Psoas muscle (tissue), 8 donors: ENCODE results near the gene PLXNA4. TPM values are rescaled to one million over a fixed set of nuclear protein-coding genes. Genes with fewer than 3 reads are reported as not detected.

Experiments used
- ATAC-seq, 4 donors: fragments of 200-7000 bp; cut with Tn5 transposase; one replicate each; pipeline ENCODE4 v1.9.1; 2020; ENCODE audit warnings: moderate library complexity in 3 of 4, mild to moderate bottlenecking in 2 of 4
- DNase-seq, 2 donors: peaks; one replicate each; pipeline ENCODE4 v3.0.0-alpha.2; 2020
- H3K27ac ChIP-seq: fragments of 200-600 bp; one replicate; pipeline ENCODE4 v1.8.0; 2022
- H3K27me3 ChIP-seq, 3 donors: fragments of 200-600 bp in 1 of 3; one replicate each; pipeline versions ENCODE4 v1.6.1 to v1.8.0; 2013 to 2022; ENCODE audit warnings: low read length in 2 of 3, mild to moderate bottlenecking in 2 of 3, moderate library complexity in 1 of 3; ENCODE audit not compliant: insufficient read depth in 3 of 3
- H3K36me3 ChIP-seq, 2 donors: fragments of 200-600 bp in 1 of 2; one replicate each; pipeline versions ENCODE4 v1.6.1 to v1.8.0; 2013 to 2022; ENCODE audit warnings: low read depth in 1 of 2, mild to moderate bottlenecking in 1 of 2, moderate library complexity in 1 of 2; ENCODE audit not compliant: insufficient read depth in 1 of 2
- H3K4me1 ChIP-seq: fragments of 200-600 bp; one replicate; pipeline ENCODE4 v1.8.0; 2022
- H3K4me3 ChIP-seq: fragments of 200-600 bp; one replicate; pipeline ENCODE4 v1.8.0; 2022; ENCODE audit warnings: mild to moderate bottlenecking
- H3K9me3 ChIP-seq: fragments of 200-600 bp; one replicate; pipeline ENCODE4 v1.8.0; 2022
- CTCF ChIP-seq: fragments of 200-600 bp; IDR thresholded peaks from one replicate; pipeline ENCODE4 v1.8.0; 2022; ENCODE audit warnings: antibody characterized with exemption
- WGBS, 3 donors: extraction: QIAGEN DNeasy Blood & Tissue Kit; methylation state at CpG; one replicate each; pipeline versions ENCODE4 v1.1.6 to v1.1.7; 2013; 5-methylcytosine and 5-hydroxymethylcytosine counted together
- intact Hi-C, 2 donors: fragments of 100-400 bp; cut with DNase I; formaldehyde crosslinking; loops; one replicate each; pipeline versions ENCODE4 v1.11.0 to v1.14.2; 2022
- polyA plus RNA-seq, 3 donors: library from polyadenylated mRNA; stranded (reverse); fragments of 200-250 nt; gene quantifications; one replicate each; pipeline ENCODE4 v1.2.3, GENCODE V29; 2013
- total RNA-seq, 4 donors: library from RNA; stranded (reverse); fragmentation: NEBNext Ultra II Directional in 2 of 4; extraction: Animal tissue kit (Norgen Biotek cat#: 25700) in 2 of 4; gene quantifications; one replicate each; pipeline versions ENCODE4 v1.2.1 to v1.2.4, GENCODE V29; 2021 to 2023
- donor health status: healthy with polysubstance abuse.
- donor health status: DM: no; HTN: no; CAD: no; lungs with moderate emphysema.
- donor health status: Bipolar disorder and iron deficiency.
- donor health status: healthy.
- donor health status: DM: yes; HTN: yes; CAD: no.
- donor health status: DM: no; HTN: no; CAD: no.
- donor health status: DM: no; HTN: no; CAD: no.
- donor health status: DM: yes; HTN: yes; CAD: no.

PLXNA4 gene
- total and polyA plus RNA-seq, 7 donors, result 0.15 to 2.5 (median 0.88) TPM

GRCh38 chr7:132398253-132398925 is 177.9 kb downstream of the PLXNA4 start:
- DNase-seq (peak in 1 of 2 donors; percentile 40), ATAC-seq (peak; percentile 35 to 88 (median 64))
- H3K27ac ChIP-seq, result no peak overlapping the region
- H3K27me3 ChIP-seq, result no peaks in the 10 kb centered on the region
- TF ChIP-seq CTCF, result no peak
- H3K9me3 ChIP-seq, result no peaks in the 10 kb centered on the region
- H3K4me3 ChIP-seq, result no peak overlapping the region
- 76 to 79% (median 78%) methylated on average over 14 of the region's 14 CpGs for WGBS, 3 donors
- intact Hi-C loops, result loop anchor here (5.0 to 10.0 kb wide), 2 partner anchors 176 to 179 kb away; partner anchors contain the start of gene PLXNA4 (in 2 of the 2)
- H3K36me3 ChIP-seq, result no peaks in the 10 kb centered on the region
- H3K4me1 ChIP-seq, result peaks cover 10% of the 10 kb centered on the region

- Histone ChIP-seq H3K27ac (no peak overlapping the region), H3K27me3 (no peaks in the 10 kb centered on the region), H3K36me3 (no peaks in the 10 kb centered on the region), H3K4me1 (peaks cover under 1% of the 10 kb centered on the region), H3K4me3 (no peak overlapping the region), H3K9me3 (no peaks in the 10 kb centered on the region)
- no peak for ATAC-seq
- intact Hi-C loops, result loop anchor here (5.0 to 10.0 kb wide), 2 partner anchors 178 to 180 kb away; partner anchors contain the start of gene PLXNA4 (in 2 of the 2)
- no peak for DNase-seq
- 94 to 96% (median 94%) methylated on average over 5 of the region's 5 CpGs for WGBS, 3 donors
- no peak for TF ChIP-seq CTCF
Measured at GRCh38 chr7:132397070-132397469, 179.2 kb downstream of the PLXNA4 start.

- no peak overlapping the region for H3K4me3 ChIP-seq
- no peaks in the 10 kb centered on the region for H3K27me3 ChIP-seq
- H3K9me3 ChIP-seq, result no peaks in the 10 kb centered on the region
- intact Hi-C loops, result loop anchor here (5.0 to 10.0 kb wide), 2 partner anchors 179 to 182 kb away; partner anchors contain the start of gene PLXNA4 (in 2 of the 2)
- ATAC-seq (no peak), DNase-seq (no peak)
- no peaks in the 10 kb centered on the region for H3K36me3 ChIP-seq
- no peaks in the 10 kb centered on the region for H3K4me1 ChIP-seq
- H3K27ac ChIP-seq, result no peak overlapping the region
- TF ChIP-seq CTCF, result no peak
- WGBS, 3 donors, result 89 to 94% (median 91%) methylated on average over 4 of the region's 4 CpGs
Measured at GRCh38 chr7:132395361-132395760, 180.9 kb downstream of the PLXNA4 start.

GRCh38 chr7:132394283-132395198 is 181.7 kb downstream of the PLXNA4 start:
- Histone ChIP-seq H3K9me3 (no peaks in the 10 kb centered on the region), H3K27me3 (no peaks in the 10 kb centered on the region), H3K4me1 (no peaks in the 10 kb centered on the region), H3K4me3 (no peak overlapping the region), H3K27ac (no peak overlapping the region), H3K36me3 (no peaks in the 10 kb centered on the region)
- DNase-seq (no peak), ATAC-seq (peak in 2 of 4 donors; percentile 30 to 48)
- TF ChIP-seq CTCF, result peak; percentile 30
- intact Hi-C loops, result loop anchor here (5.0 to 10.0 kb wide), 2 partner anchors 180 to 183 kb away; partner anchors contain the start of gene PLXNA4 (in 2 of the 2)
- WGBS, 3 donors, result 86 to 89% (median 88%) methylated on average over 7 of the region's 7 CpGs
